GM18507 (cell line): ENCODE measurements around the gene SLC35G2.
"Not testable (repeated sequence)": the region's sequence is repeated elsewhere in the genome, so short reads cannot be mapped to it uniquely, and the experiment has no call there.

Experiments used
- DNase-seq: peaks from one replicate; pipeline ENCODE4 v3.0.0; 2011; ENCODE audit warnings: low read depth; ENCODE audit not compliant: insufficient read length; ENCODE audit errors: extremely low spot score
- FAIRE-seq: peaks from 2 replicates; lab custom pipeline; 2011; peaks lifted over from hg19 to GRCh38; lab: Jason Lieb, UNC

Gene SLC35G2

DNA sequence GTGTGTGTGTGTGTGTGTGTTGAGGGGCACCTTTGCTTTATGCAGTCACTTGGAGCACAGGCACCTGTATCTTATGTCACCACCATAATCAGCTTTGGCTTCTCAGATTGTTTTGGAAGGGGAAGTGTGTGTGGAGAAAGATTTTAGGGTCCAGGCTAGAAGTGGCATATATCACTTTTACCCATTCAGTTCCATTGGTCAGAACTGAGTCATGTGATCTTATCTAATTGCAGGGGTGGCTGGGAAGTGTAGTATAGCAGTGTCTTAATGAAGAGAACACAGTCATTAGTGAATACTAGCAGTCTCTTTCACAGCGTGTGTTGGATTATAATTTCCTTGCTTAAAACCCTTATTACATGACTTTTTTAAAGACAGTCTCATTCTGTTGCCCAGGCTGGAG lies 63.6 kb downstream of the SLC35G2 start:
- DNase-seq (no peak), FAIRE-seq (no peak)

DNA sequence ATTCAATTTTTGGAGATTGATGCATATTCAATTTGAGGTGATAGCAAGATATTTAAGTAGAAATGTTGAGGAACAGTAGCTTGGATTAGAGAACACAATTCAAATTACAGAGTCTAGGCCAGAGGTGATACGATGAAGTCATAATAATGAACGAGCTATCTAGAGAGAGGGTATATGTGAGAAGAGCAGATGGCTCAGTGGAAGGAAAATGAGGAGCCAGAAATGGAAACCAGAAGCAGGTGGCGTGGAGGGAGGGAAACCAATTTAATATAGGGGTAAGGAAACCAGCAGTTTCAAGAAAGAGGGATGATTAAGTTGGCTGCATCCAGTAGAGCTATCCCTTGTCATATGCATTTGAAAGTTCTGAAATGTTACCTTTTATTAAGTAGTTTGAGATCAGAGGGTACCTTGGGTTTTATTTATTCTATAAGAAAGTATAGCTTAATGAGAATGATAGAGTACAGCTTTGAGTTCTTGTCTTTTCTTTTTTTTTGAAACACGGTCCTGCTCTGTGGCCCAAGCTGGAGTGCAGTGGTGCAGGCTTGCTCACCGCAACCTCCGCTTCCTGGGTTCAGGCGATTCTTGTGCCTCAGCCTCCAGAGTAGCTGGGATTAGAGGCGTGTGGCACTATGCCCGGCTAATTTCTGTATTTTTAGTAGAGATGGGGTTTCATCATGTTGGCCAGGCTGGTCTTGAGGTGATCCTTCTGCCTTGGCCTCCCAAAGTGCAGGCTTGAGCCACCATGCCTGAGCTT lies 65.2 kb downstream of the SLC35G2 start:
- FAIRE-seq (no peak), DNase-seq (no peak)

DNA sequence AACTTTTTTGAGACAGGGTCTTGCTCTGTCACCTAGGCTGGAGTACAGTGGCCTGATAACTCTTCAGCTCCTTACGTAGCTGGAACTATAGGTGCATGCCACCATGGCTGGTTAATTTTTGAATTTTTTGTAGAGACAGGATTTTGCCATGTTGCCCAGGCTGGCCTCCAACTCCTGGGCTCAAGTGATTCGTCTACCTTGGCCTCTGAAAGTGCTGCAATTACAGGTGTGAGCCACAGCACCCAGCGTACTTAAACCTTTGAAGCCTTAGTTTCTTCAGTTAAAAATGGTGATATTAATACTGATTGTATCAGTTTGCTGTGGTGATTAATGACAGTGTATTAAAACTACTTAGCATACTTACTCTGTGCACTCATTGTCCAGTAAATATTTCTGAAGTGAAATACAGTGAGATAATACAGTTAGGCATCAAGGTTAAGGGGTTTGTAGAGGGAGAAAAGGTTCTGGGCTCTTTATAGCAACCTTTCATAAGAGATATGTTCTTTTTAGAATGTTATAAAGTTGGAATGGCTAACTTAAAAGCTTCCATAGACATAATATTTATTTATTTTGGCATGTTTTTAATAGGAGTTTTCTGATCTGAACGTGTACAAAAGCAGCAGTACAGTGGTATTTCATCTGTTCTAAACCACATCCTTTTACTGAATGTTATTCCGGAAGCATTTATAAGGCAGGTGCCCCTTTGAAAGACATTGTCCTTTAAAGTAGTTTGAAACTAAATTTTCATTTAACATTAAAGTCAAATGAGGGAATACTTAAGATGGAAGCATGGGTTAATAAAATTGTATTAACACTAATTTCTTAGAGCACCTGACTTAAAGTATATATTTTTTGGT lies 66.7 kb downstream of the SLC35G2 start:
- DNase-seq (no peak), FAIRE-seq (no peak)

DNA sequence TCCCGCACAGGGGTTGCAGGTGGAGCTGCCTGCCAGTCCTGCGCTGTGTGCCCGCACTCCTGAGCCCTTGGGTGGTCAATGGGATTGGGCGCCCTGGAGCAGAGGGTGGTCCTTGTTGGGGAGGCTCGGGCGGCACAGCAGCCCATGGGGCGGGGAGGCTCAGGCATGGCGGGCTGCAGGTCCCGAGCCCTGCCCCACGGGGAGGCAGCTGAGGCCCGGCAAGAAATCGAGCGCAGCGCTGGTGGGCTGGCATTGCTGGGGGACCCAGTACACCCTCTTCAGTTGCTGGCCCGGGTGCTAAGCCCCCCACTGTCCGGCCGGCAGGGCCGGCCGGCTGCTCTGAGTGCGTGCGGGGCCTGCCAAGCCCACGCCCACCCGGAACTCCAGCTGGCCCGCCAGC lies 71.0 kb downstream of the SLC35G2 start:
- no peak for DNase-seq

DNA sequence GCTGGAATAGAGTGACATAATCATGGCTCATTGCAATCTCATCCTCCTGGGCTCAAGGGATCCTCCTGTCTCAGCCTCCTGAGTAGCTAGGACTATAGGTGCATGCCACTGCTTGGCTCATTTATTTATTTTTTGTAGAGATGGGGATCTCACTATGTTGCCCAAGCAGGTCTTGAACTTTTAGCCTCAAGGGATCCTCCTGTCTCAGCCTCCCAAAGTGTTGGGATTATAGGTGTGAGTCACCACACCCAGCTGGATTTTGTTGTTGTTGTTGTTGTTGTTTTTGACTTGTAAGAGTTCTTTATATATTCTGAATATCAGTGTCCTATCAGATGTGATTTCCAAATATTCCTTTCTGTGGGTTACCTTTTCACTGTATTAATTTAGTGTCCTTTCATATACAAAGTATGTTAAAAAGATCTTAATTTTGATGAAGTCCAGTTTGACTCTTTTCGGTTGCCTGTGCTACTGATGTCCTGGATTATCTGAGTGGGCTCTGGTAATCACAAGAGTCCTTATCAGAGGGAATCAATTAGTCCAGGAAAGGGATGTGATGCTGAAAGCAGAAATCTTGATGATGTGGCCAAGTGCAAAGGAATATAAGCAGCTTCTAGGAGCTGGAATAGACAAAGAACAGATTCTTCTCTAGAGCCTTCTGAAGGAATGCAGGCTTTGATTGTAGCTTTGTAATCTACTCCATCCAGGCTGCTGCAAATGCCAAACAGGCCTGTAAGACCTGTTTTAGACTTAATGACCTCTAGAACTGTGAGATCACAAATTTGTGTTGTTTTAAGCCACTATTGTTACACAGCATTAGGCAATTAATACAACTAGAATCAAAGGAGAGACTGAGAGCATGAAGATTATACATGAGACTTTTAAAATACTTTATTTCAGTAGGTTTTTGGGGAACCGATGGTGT lies 73.3 kb downstream of the SLC35G2 start:
- FAIRE-seq (no peak), DNase-seq (no peak)

More for the DNA sequence above, 71.0 kb downstream of the SLC35G2 start:
- no peak for FAIRE-seq

DNA sequence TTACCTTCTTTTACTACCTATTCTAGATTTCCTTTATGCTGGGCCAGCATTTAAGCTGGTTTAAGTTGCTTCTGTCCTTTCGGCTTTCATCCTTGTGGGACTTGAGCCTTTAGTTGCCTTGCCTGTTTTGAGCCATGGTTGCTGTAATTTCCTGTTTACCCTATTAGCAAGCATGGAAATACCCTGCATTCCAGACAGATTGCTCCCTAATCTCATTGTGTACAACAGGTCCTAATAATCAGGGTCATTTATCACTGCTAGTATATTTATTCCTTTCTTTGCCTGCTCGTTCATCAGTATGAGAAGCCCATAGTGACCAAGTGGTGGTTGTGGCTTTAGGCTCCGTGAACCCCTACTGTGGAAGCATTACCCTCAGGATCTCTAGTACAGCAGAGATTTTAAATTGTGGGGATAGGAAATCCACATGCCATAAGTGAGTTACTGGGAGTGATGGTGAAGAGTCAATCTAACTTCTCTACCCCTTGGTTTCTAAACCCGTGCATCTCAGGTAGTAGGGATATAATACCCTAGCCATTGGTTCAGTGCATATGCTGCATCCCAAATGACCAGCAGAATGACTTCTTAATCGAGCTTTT lies 75.0 kb downstream of the SLC35G2 start:
- DNase-seq, result no peak
- FAIRE-seq, result no peak

DNA sequence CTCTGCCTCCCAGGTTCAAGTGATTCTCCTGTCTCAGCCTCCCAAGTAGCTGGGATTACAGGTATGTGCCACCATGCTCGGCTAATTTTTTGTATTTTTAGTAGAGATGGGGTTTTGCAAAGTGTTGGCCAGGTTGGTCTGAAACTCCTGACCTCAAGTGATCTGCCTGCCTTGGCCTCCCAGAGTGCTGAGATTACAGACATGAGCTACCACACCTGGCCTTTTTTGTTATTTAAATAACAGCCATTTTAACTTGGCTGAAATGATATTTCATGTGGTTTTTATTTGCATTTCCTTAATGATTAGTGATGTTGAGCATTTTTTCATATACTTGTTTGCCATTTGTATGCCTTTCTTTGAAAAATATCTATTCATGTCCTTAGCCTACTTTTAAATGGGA lies 78.2 kb downstream of the SLC35G2 start:
- not testable (repeated sequence) for DNase-seq
- peak; percentile 57 for FAIRE-seq

DNA sequence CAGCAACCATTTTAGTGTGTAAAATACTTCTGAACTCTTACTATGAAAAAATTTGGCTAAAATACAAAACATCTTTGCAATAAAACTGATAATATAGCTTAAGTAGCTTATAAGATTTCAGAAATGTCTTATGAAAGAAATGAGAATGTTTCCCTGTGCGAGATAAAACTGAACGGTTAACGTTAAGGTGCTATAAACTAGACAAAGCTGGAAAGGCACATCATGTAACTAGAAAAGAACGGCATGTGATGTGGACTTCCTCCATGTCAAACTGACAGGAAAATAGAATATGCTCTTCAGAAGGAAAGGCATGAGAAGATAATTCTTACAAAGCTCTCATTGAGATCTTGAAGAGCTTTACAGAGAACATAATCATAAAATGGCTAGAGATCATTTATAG lies 79.6 kb downstream of the SLC35G2 start:
- FAIRE-seq (no peak), DNase-seq (no peak)

DNA sequence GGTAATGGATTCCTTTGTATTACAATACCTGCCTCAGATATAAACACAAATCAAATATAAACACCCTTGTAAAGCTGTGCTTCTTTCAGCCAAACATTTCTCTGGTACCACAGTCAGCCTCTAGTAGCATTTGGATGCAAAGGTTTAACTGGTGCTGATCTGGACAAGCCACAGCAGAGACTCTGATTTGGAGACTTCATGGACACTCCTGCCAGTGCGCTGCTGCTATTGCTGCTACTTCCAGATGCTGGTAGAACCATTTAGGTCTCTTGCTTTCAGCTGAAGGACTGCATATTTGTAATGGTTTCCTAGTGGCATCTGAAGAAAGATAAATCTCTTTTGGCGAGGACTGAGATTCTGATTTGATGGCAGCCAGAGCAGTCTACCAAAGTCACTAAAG lies 80.0 kb downstream of the SLC35G2 start:
- DNase-seq, result no peak
- no peak for FAIRE-seq

DNA sequence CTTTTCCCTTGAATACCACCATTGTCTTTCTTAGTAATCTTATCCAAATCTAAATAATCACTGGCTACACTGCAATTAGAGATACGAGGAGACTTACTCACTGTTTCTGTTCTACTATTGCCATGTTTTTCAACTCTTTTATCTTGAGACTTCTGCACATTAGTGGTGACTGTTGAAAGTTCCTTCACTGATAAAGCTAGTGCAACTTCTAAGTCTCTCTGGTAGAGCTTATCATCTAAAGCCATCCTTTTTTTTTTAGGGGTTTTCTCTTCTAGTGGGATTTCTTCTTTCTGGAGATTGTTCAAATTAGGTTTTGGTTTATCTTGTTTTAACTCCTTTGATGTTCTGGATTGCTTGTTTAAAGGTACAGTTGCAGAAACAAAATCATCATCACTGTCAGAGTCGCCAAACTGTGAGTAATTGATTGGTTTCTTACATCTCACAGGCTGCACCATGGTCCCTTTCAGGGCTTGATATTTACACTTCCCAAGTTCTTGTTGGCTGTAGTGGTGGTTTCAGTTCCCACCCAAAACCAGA lies 80.8 kb downstream of the SLC35G2 start:
- FAIRE-seq, result no peak
- no peak for DNase-seq

DNA sequence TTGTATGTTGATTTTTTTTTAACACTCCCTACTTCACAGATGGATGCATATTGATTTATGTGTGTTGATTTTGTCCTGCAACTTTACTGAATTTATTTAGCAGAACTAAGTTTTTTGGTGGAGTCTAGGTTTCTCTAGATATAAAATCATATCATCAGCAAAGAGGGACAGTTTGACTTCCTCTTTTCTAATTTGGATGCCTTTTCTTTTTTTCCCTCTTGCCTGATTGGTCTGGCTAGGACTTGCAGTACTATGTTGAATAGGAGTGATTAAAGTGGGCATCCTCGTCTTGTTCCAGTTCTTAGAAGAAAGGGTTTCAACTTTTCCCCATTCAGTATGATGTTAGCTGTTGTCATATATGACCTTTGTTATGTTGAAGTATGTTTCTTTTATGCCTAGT lies 81.8 kb downstream of the SLC35G2 start:
- not testable (repeated sequence) for DNase-seq
- FAIRE-seq, result peak; percentile 65

DNA sequence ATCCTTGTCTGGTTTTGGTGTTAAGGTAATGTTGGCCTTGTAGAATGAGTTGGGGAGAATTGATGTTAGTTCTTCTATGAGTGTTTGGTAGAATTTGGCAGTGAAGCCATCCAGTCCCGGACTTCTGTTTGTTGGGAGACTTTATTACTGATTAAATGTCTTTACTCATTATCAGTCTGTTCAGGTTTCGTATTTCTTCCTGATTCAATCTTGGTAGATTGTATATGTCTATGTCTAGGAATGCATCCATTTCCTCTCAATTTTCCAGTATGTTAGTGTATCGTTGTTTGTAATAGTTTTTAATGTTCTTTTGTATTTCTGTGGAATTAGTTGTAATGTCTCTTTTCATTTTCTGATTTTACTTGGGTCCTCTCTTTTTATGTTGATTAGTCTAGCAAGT lies 82.5 kb downstream of the SLC35G2 start:
- DNase-seq (no peak), FAIRE-seq (no peak)

DNA sequence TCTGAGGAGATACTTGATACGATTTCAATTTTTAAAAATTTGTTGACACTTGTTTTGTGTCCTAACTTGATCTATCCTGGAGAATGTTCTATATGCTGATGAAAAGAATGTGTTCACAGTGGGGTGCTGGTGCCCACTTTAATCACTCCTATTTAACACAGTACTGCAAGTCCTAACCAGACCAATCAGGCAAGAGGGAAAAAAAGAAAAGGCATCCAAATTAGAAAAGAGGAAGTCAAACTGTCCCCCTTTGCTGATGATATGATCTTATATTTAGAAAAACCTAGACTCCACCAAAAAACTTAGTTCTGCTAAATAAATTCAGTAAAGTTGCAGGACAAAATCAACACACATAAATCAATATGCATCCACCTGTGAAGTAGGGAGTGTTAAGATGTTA lies 83.6 kb downstream of the SLC35G2 start:
- DNase-seq, FAIRE-seq: not testable (repeated sequence)

DNA sequence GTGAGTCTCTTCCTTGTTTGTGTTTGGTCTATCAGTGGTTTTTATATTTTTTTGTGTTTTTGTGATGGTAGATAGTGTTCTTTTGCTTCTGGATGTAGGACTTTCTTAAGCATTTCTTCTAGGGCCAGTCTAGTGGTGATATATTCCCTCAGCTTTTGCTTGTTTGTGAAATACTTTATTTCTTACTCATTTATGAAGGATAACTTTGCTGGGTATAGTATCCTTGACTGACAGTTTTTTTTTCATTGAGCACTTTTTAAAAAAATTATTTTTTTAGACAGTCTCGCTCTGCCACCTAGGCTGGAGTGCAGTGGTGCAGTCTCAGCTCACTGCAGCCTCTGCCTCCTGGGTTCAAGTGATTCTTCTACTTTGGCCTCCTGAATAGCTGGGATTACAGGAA lies 85.0 kb downstream of the SLC35G2 start:
- DNase-seq (no peak), FAIRE-seq (no peak)

DNA sequence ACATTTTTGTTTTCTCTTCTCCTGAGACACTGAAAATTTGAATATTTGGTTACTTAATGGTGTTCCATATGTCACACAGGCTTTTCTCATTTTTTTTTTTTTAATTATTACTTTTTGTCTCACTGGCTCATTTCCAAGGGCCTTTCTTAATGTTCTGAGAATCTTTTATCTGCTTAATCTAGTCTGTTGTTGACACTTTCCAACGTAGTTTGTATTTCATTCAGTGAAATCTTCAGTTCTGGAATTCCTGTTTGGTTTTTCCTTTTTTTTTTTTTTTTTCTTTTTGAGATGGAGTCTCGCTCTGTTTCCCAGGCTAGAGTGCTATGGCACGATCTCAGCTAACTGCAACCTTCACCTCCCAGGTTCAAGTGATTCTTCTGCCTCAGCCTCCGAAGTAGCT lies 85.8 kb downstream of the SLC35G2 start:
- no peak for FAIRE-seq
- no peak for DNase-seq
